ENCODE results near the gene PCDHB2. TPM values are rescaled to one million over a fixed set of nuclear protein-coding genes. Genes with fewer than 3 reads are reported as not detected.
"Not testable (repeated sequence)": the region's sequence is repeated elsewhere in the genome, so short reads cannot be mapped to it uniquely, and the experiment has no call there.

The PCDHB2 gene
- total and polyA plus RNA-seq, 2 experiments from 2014 or later: 23.0 to 27.3 TPM

- peaks cover 34% of the 10 kb centered on the region for H3K9me3 ChIP-seq (ENCODE audit: low read depth)
- H3K4me3 ChIP-seq; H4K20me1 ChIP-seq (ENCODE audit: insufficient read depth, poor library complexity, severe bottlenecking); H3K4me2 ChIP-seq; H3K27me3 ChIP-seq; H3K27ac ChIP-seq; H3K4me1 ChIP-seq (ENCODE audit: insufficient read depth); H2AFZ ChIP-seq; H3K9me2 ChIP-seq (replicated peaks; ENCODE audit: insufficient read depth); DNase-seq (ENCODE audit: low spot score): not testable (repeated sequence)
- over 99% methylated on average over 33 of the region's 38 CpGs for WGBS (ENCODE audit: low lambda C conversion rate, missing lambda C conversion rate)
- H3K79me2 ChIP-seq: peaks cover 29% of the 10 kb centered on the region
- peaks cover 15% of the 10 kb centered on the region for H3K36me3 ChIP-seq (replicated peaks; ENCODE audit: insufficient read depth, low read depth)
These were observed 2.2 kb downstream of the PCDHB2 start for GRCh38 chr5:141096586-141096985.

GRCh38 chr5:141100243-141100805 is 5.9 kb downstream of the PCDHB2 start, which contains the start of gene PCDHB3:
Gene PCDHB3 (plus strand): TSS chr5:141100473. CDS start chr5:141100650, 177 bp downstream.
- H3K4me2 ChIP-seq: no peak within 1 kb of the TSS
- no peaks in the 10 kb centered on the region for H3K4me1 ChIP-seq (ENCODE audit: insufficient read depth)
- H3K27me3 ChIP-seq: no peaks in the 10 kb centered on the region
- H3K9me3 ChIP-seq (ENCODE audit: low read depth): peaks cover 43% of the 10 kb centered on the region
- no peak within 1 kb of the TSS for H2AFZ ChIP-seq
- peaks cover 26% of the 10 kb centered on the region for H3K79me2 ChIP-seq
- no peaks in the 10 kb centered on the region for H3K9me2 ChIP-seq (replicated peaks; ENCODE audit: insufficient read depth)
- H3K27ac ChIP-seq: no peak within 1 kb of the TSS
- H3K36me3 ChIP-seq (replicated peaks; ENCODE audit: insufficient read depth, low read depth): peaks cover 15% of the 10 kb centered on the region
- DNase-seq (ENCODE audit: low spot score): no peak
- no peaks in the 10 kb centered on the region for H4K20me1 ChIP-seq (ENCODE audit: insufficient read depth, poor library complexity, severe bottlenecking)
- H3K4me3 ChIP-seq: no peak within 1 kb of the TSS
- 83% methylated on average over 19 of the region's 19 CpGs for WGBS (ENCODE audit: low lambda C conversion rate, missing lambda C conversion rate)
- TF ChIP-seq CTCF (IDR thresholded peaks at IDR 0.05; ENCODE audit: poor library complexity): no peak
- no peak for TF ChIP-seq EZH2phosphoT487 (IDR thresholded peaks at IDR 0.05; ENCODE audit: low read depth, severe bottlenecking, unreplicated experiment)
- TF ChIP-seq EZH2 (IDR thresholded peaks at IDR 0.05; ENCODE audit: borderline replicate concordance): no peak

GRCh38 chr5:141101059-141101458 is 6.6 kb downstream of the PCDHB2 start:
- DNase-seq (ENCODE audit: low spot score): no peak
- no peaks in the 10 kb centered on the region for H3K9me2 ChIP-seq (replicated peaks; ENCODE audit: insufficient read depth)
- H3K4me1 ChIP-seq (ENCODE audit: insufficient read depth): no peaks in the 10 kb centered on the region
- H2AFZ ChIP-seq: no peak overlapping the region
- no peak overlapping the region for H3K4me3 ChIP-seq
- peaks cover 25% of the 10 kb centered on the region for H3K79me2 ChIP-seq
- peaks cover 49% of the 10 kb centered on the region for H3K9me3 ChIP-seq (ENCODE audit: low read depth)
- WGBS (ENCODE audit: low lambda C conversion rate, missing lambda C conversion rate): 98% methylated on average over 19 of the region's 20 CpGs
- no peaks in the 10 kb centered on the region for H4K20me1 ChIP-seq (ENCODE audit: insufficient read depth, poor library complexity, severe bottlenecking)
- TF ChIP-seq EZH2 (IDR thresholded peaks at IDR 0.05; ENCODE audit: borderline replicate concordance): no peak
- TF ChIP-seq CTCF (IDR thresholded peaks at IDR 0.05; ENCODE audit: poor library complexity): no peak
- no peak for TF ChIP-seq EZH2phosphoT487 (IDR thresholded peaks at IDR 0.05; ENCODE audit: low read depth, severe bottlenecking, unreplicated experiment)
- no peak overlapping the region for H3K4me2 ChIP-seq
- H3K36me3 ChIP-seq (replicated peaks; ENCODE audit: insufficient read depth, low read depth): peaks cover 15% of the 10 kb centered on the region
- no peaks in the 10 kb centered on the region for H3K27me3 ChIP-seq
- H3K27ac ChIP-seq: no peak overlapping the region

GRCh38 chr5:141102070-141102469 is 7.7 kb downstream of the PCDHB2 start:
- H3K79me2 ChIP-seq: peaks cover 28% of the 10 kb centered on the region
- not testable (repeated sequence) for H2AFZ ChIP-seq; H3K4me3 ChIP-seq; H3K4me1 ChIP-seq (ENCODE audit: insufficient read depth); H3K4me2 ChIP-seq; H3K9me2 ChIP-seq (replicated peaks; ENCODE audit: insufficient read depth); H4K20me1 ChIP-seq (ENCODE audit: insufficient read depth, poor library complexity, severe bottlenecking); H3K27me3 ChIP-seq; H3K27ac ChIP-seq; DNase-seq (ENCODE audit: low spot score)
- 98% methylated on average over 26 of the region's 39 CpGs for WGBS (ENCODE audit: low lambda C conversion rate, missing lambda C conversion rate)
- peaks cover 52% of the 10 kb centered on the region for H3K9me3 ChIP-seq (ENCODE audit: low read depth)
- H3K36me3 ChIP-seq (replicated peaks; ENCODE audit: insufficient read depth, low read depth): peaks cover 18% of the 10 kb centered on the region

- H3K9me2 ChIP-seq (replicated peaks; ENCODE audit: insufficient read depth); H4K20me1 ChIP-seq (ENCODE audit: insufficient read depth, poor library complexity, severe bottlenecking); H3K4me2 ChIP-seq; H3K4me1 ChIP-seq (ENCODE audit: insufficient read depth); H3K4me3 ChIP-seq; H3K27me3 ChIP-seq; DNase-seq (ENCODE audit: low spot score); H3K27ac ChIP-seq; H2AFZ ChIP-seq: not testable (repeated sequence)
- Histone ChIP-seq H3K36me3 (replicated peaks; ENCODE audit: insufficient read depth, low read depth) (peaks cover 18% of the 10 kb centered on the region), H3K9me3 (ENCODE audit: low read depth) (peaks cover 52% of the 10 kb centered on the region), H3K79me2 (peaks cover 24% of the 10 kb centered on the region)
- WGBS (ENCODE audit: low lambda C conversion rate, missing lambda C conversion rate): 99% methylated on average over 26 of the region's 38 CpGs
These were observed 8.1 kb downstream of the PCDHB2 start for GRCh38 chr5:141102471-141102870.

Data from hepatocyte (in vitro differentiated cells).